K562 (cell line): ENCODE results near the gene EPHA2. TPM values are rescaled to one million over a fixed set of nuclear protein-coding genes. Genes with fewer than 3 reads are reported as not detected.
A peak's percentile ranks its signal among the peaks of the same experiment; 100 is the strongest.

Source experiments
- ATAC-seq: fragments of 200-7000 bp; cut with Tn5 transposase; 3 replicates; pipeline ENCODE4 v1.9.1; 2020; ENCODE audit warnings: moderate library complexity
- BruUV-seq: library from RNA; stranded (reverse); fragments of 400-500 nt; replicated peaks from 2 replicates; lab custom pipeline; 2021; lab: Mats Ljungman, UMichigan
- CTCF ChIA-PET: fragments of 300-600 bp; formaldehyde crosslinking; extraction: SDS; loops from one replicate; lab custom pipeline; 2021; ENCODE audit warnings: low intra/inter-chr PET ratio; lab: Yijun Ruan, JAX
- POLR2A ChIA-PET: fragments of 300-600, 350-650 bp; sonication (Branson Sonifier 250); formaldehyde crosslinking; extraction: SDS; loops from one replicate; lab custom pipeline; 2021; ENCODE audit warnings: antibody characterized with exemption, inconsistent platforms; lab: Yijun Ruan, JAX
- DNase-seq, 4 experiments: peaks; one replicate each; pipeline versions ENCODE4 v3.0.0 to v3.0.0-alpha.2; 2011 to 2018; ENCODE audit warnings: low spot score in 3 of 4, mixed read lengths in 3 of 4; ENCODE audit errors: extremely low read depth in 1 of 4
- FAIRE-seq: peaks from 2 replicates; lab custom pipeline; 2011; peaks lifted over from hg19 to GRCh38; lab: Jason Lieb, UNC
- H2AFZ ChIP-seq: 2 replicates; pipeline ENCODE4 v1.6.0; 2011; ENCODE audit warnings: low read depth, low read length, control low read depth, inconsistent platforms
- H3K27ac ChIP-seq: fragments of 200-600 bp; 3 replicates; pipeline ENCODE4 v1.8.0; 2011; ENCODE audit warnings: low read depth, mild to moderate bottlenecking, control low read depth, inconsistent platforms, low read length, moderate library complexity, mixed read lengths; ENCODE audit errors: extremely low read depth
- H3K27me3 ChIP-seq, 2 experiments: fragments of 300-600 bp in 1 of 2; 2 replicates in 1 of 2; 3 replicates in 1 of 2; pipeline versions ENCODE4 v1.6.0 to v1.8.0; 2011; ENCODE audit warnings: inconsistent platforms in 2 of 2, low read length in 2 of 2, mild to moderate bottlenecking in 1 of 2, mixed read lengths in 1 of 2, moderate library complexity in 1 of 2; ENCODE audit not compliant: control insufficient read depth in 2 of 2, insufficient read depth in 2 of 2
- H3K36me3 ChIP-seq: fragments of 300-600 bp; 3 replicates; pipeline ENCODE4 v1.8.0; 2011; ENCODE audit warnings: mild to moderate bottlenecking, low read length, inconsistent platforms; ENCODE audit not compliant: control insufficient read depth, insufficient read depth
- H3K4me1 ChIP-seq, 2 experiments: fragments of 200-600 bp in 1 of 2; replicated peaks in 1 of 2; 2 replicates in 1 of 2; 3 replicates in 1 of 2; pipeline versions ENCODE4 v1.5.1 to v1.8.0; 2011; ENCODE audit warnings: inconsistent platforms in 2 of 2, low read length in 2 of 2, mild to moderate bottlenecking in 1 of 2, mixed read lengths in 1 of 2, moderate library complexity in 1 of 2; ENCODE audit not compliant: control insufficient read depth in 2 of 2, insufficient read depth in 2 of 2
- H3K4me2 ChIP-seq: 2 replicates; pipeline ENCODE4 v1.6.1; 2011; ENCODE audit warnings: low read length, control low read depth, inconsistent platforms, mixed read lengths; ENCODE audit not compliant: insufficient read depth
- H3K4me3 ChIP-seq: fragments of 200-600 bp; sonication (generic), shearing (Covaris generic); 2 replicates; pipeline ENCODE4 v1.5.1; 2016; ENCODE audit warnings: control low read depth, inconsistent platforms
- H3K79me2 ChIP-seq: fragments of 200-600 bp; 3 replicates; pipeline ENCODE4 v1.8.0; 2011; ENCODE audit warnings: low read length, inconsistent platforms; ENCODE audit not compliant: control insufficient read depth, insufficient read depth
- H3K9ac ChIP-seq, 2 experiments: 2 replicates each; pipeline versions ENCODE4 v1.6.0 to v1.6.1; 2011; ENCODE audit warnings: low read depth in 2 of 2, low read length in 2 of 2, control low read depth in 1 of 2, inconsistent platforms in 1 of 2, mild to moderate bottlenecking in 1 of 2, mixed read lengths in 1 of 2; ENCODE audit not compliant: insufficient read depth in 1 of 2
- H3K9me1 ChIP-seq: one replicate; pipeline ENCODE4 v1.6.0; 2011; ENCODE audit warnings: inconsistent platforms, mild to moderate bottlenecking, low read length, moderate library complexity; ENCODE audit not compliant: control insufficient read depth, insufficient read depth
- H3K9me3 ChIP-seq: replicated peaks from 2 replicates; pipeline ENCODE4 v1.5.1; 2011; ENCODE audit warnings: low read depth, low read length, inconsistent platforms; ENCODE audit not compliant: control insufficient read depth, insufficient read depth
- H4K20me1 ChIP-seq: replicated peaks from 2 replicates; pipeline ENCODE4 v1.6.1; 2011; ENCODE audit warnings: low read length, inconsistent platforms, mixed read lengths; ENCODE audit not compliant: control insufficient read depth, insufficient read depth
- ARID2 ChIP-seq: fragments of 450-650 bp; IDR thresholded peaks from 2 replicates; pipeline ENCODE4 v1.6.1; 2017; ENCODE audit warnings: antibody characterized with exemption, mild to moderate bottlenecking
- CTCF ChIP-seq, 3 experiments: IDR thresholded peaks in 2 of 3; conservative IDR thresholded peaks in 1 of 3; 2 replicates each; pipeline ENCODE4 v1.5.1; 2011 to 2012; ENCODE audit warnings: low read length in 3 of 3, mild to moderate bottlenecking in 3 of 3, control low read depth in 2 of 3, improper control_type of control experiment in 1 of 3, inconsistent platforms in 1 of 3, low read depth in 1 of 3, mixed read lengths in 1 of 3, moderate library complexity in 1 of 3; ENCODE audit not compliant: insufficient read depth in 2 of 3
- NONO ChIP-seq, 2 experiments: fragments of 200-400 bp in 1 of 2; fragments of 450-650 bp in 1 of 2; formaldehyde crosslinking in 1 of 2; IDR thresholded peaks; 2 replicates each; pipeline ENCODE4 v1.6.1; 2017; ENCODE audit warnings: low read depth in 2 of 2, mild to moderate bottlenecking in 2 of 2, moderate library complexity in 2 of 2, low read length in 1 of 2
- POLR2G ChIP-seq: fragments of 200-400 bp; formaldehyde crosslinking; IDR thresholded peaks from 2 replicates; pipeline ENCODE4 v1.6.1; 2017; ENCODE audit warnings: low read depth, mild to moderate bottlenecking, antibody characterized with exemption, low read length, moderate library complexity
- STAT5B ChIP-seq: fragments of 250-450 bp; sonication (Bioruptor Pico); IDR thresholded peaks from 2 replicates; pipeline ENCODE4 v1.8.0; 2021; ENCODE audit warnings: mild to moderate bottlenecking, inconsistent platforms
- WGBS: fragments of 100-300 bp; shearing (Covaris generic); methylation state at CpG from one replicate; pipeline ENCODE4 v1.1.6; 2016; ENCODE audit warnings: low coverage, mixed read lengths; ENCODE audit not compliant: insufficient coverage; ENCODE audit errors: missing lambda C conversion rate; 5-methylcytosine and 5-hydroxymethylcytosine counted together
- in situ Hi-C: fragments of 300-500 bp; cut with MboI; formaldehyde crosslinking; loops from 4 replicates; pipeline ENCODE4 v1.15.0; 2018; ENCODE audit warnings: inconsistent platforms, mixed read lengths
- intact Hi-C: fragments of 100-400 bp; cut with micrococcal nuclease; formaldehyde crosslinking; loops from 2 replicates; pipeline ENCODE4 v1.14.2; 2022
- polyA plus RNA-seq, 8 experiments: library from polyadenylated mRNA; depleted of rRNA in 4 of 8; stranded (reverse) in 5 of 8; unstranded in 3 of 8; fragments of >200 nt; fragmentation: Nextera tagmentation in 2 of 8; fragmentation: Illumina TruSeq in 1 of 8; extraction: Ambion mirVana in 2 of 8; extraction: Trizol in 1 of 8; gene quantifications; 2 replicates each; pipeline versions ENCODE4 v1.2.1 to v1.2.3, GENCODE V29; 2011 to 2014; ENCODE audit warnings: inconsistent platforms in 1 of 8, missing spikeins in 1 of 8
- total RNA-seq, 7 experiments: library from RNA; depleted of rRNA in 6 of 7; stranded (reverse); fragments of >200 nt in 6 of 7; fragmentation: Illumina TruSeq in 2 of 7; extraction: Trizol in 2 of 7; gene quantifications; 2 replicates each; pipeline versions ENCODE4 v1.2.1 to v1.2.3, GENCODE V29; 2011 to 2021; ENCODE audit warnings: low replicate concordance in 1 of 7

Gene EPHA2
- total and polyA plus RNA-seq, 9 of the 15 experiments (the other 6 are each of a cell fraction or from before 2014, with no cell fraction given), result 0.04 to 0.40 (median 0.07) TPM; not detected in 4

DNA sequence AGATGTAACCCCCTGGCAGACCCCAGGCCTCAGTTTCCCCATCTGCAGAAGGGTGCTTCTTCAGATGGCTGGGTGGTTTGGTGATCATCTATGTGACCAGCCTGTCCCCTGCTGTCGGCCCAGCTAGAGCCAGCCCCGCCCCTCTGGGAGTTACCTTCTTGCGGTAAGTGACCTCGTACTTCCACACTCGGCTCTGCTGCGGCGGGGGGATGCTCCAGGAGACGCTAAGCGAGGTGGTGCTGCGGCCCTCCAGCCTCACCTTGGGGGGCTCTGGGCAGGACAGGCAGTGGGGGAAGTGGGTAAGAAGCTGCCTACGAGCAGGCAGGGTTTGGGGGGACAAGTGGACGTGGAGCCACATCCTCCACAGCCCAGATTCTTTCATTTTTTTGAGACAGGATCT is 20.4 kb downstream of the EPHA2 start:
- TF ChIP-seq CTCF (IDR thresholded peaks at IDR 0.05 in 2 of 3, conservative IDR thresholded peaks at IDR 0.05 in 1 of 3; ENCODE audit: insufficient read depth in 2 of 3, low read depth in 1 of 3, low read length in 3 of 3) (peak in 2 of 3 experiments; percentile 9 to 15; a peak in 1 of 6 replicates), STAT5B (no peak)
- Histone ChIP-seq H2AFZ (no peak overlapping the region), H3K79me2 (no peaks in the 10 kb centered on the region), H3K4me1 (peaks cover 14 to 64% of the 10 kb centered on the region in 2 experiments; a peak in 4 of 5 replicates), H3K9me1 (peaks cover 3% of the 10 kb centered on the region), H3K9me3 (no peaks in the 10 kb centered on the region), H4K20me1 (no peaks in the 10 kb centered on the region), H3K27me3 (no peaks in the 10 kb centered on the region), H3K27ac (no peak overlapping the region), H3K9ac (peak overlapping the region in 1 of 2 experiments; percentile 43; a peak in 1 of 4 replicates), H3K4me2 (no peak overlapping the region), H3K36me3 (no peaks in the 10 kb centered on the region), H3K4me3 (no peak overlapping the region)
- no TSS peak for BruUV-seq
- intact Hi-C loops (no loop called here), in situ Hi-C loops (no loop called here)
- peak in 1 of 4 experiments; percentile 47 for DNase-seq
- POLR2A ChIA-PET, result interaction anchor here (0.7 to 1.0 kb wide), 2 partner anchors 10 to 12 kb away, joined by 3 to 4 read pairs; no protein-coding TSS in a partner anchor
- CTCF ChIA-PET, result no interaction called here
- WGBS, result 27% methylated on average over 12 of the region's 12 CpGs
- no peak for FAIRE-seq
- peak; percentile 46; the same call in 2 of the 3 replicates for ATAC-seq

GRCh38 chr1:16134906-16135305 is 21.0 kb downstream of the EPHA2 start:
- BruUV-seq, result no TSS peak
- intact Hi-C loops, result no loop called here
- Histone ChIP-seq H3K4me2 (no peak overlapping the region), H3K4me3 (no peak overlapping the region), H2AFZ (no peak overlapping the region), H3K79me2 (no peaks in the 10 kb centered on the region), H3K36me3 (no peaks in the 10 kb centered on the region), H3K9ac (no peak overlapping the region), H3K4me1 (peaks cover 9 to 61% of the 10 kb centered on the region in 2 experiments; a peak in 3 of 5 replicates), H3K27ac (no peak overlapping the region), H3K27me3 (peaks cover 0 to 4% of the 10 kb centered on the region in 2 experiments; a peak in 1 of 5 replicates), H3K9me1 (peaks cover 3% of the 10 kb centered on the region), H4K20me1 (no peaks in the 10 kb centered on the region), H3K9me3 (no peaks in the 10 kb centered on the region)
- FAIRE-seq (no peak), DNase-seq (no peak), ATAC-seq (no peak)
- TF ChIP-seq ARID2 (no peak), NONO (IDR thresholded peaks at IDR 0.05; ENCODE audit: low read depth in 2 of 2, low read length in 1 of 2) (no peak), POLR2G (no peak)
- CTCF ChIA-PET, result no interaction called here
- in situ Hi-C loops, result no loop called here
- WGBS, result 88% methylated on average over 16 of the region's 16 CpGs
- POLR2A ChIA-PET, result interaction anchor here (1.7 kb wide), 1 partner anchor 9 kb away, joined by 9 read pairs; no protein-coding TSS in a partner anchor
